Measurements from ENCODE around the gene PHYHD1. TPM values are rescaled to one million over a fixed set of nuclear protein-coding genes. Genes with fewer than 3 reads are reported as not detected.

The PHYHD1 gene
- total and polyA plus RNA-seq, 2 of the 13 experiments (the other 11 are each of a cell fraction or from before 2014, with no cell fraction given): 10.6 to 25.3 TPM

DNA sequence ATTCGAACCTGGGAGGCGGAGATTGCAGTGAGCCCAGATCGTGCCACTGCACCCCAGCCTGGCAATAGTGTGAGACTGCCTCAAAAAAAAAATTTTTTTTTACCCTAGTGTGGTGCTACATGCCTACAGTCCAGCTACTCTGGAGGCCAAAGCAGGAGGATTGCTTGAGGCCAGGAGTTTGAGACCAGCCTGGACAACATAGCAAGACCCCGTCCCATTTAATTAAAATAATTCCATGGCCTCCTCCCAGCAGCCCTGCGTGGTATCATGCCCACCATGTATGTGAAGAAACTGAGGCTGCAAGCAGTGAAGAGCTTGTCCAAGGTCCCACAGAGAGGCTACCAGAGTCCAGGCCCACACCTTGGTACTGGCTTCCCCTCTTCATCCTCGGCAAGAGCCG, 19.4 kb upstream of the PHYHD1 start:
- H3K9me3 ChIP-seq (ENCODE audit: low read length): no peaks in the 10 kb centered on the region
- no peak overlapping the region for H3K4me3 ChIP-seq (replicated peaks in 1 of 3; ENCODE audit: insufficient read depth in 1 of 3, low read depth in 2 of 3, low read length in 3 of 3)
- no peak overlapping the region for H3K4me2 ChIP-seq (ENCODE audit: low read depth, low read length)
- ChIA-PET POLR2A (no interaction called here), CTCF (ENCODE audit: low intra/inter-chr PET ratio, low total read pairs) (no interaction called here)
- intact Hi-C loops (cut with micrococcal nuclease; ENCODE audit: unreplicated experiment) (no loop called here), in situ Hi-C loops (cut with HindIII; ENCODE audit: extremely low pct_ligation_motif_present, low pct_unique_long_range_greater_than_20kb) (no loop called here)
- DNase-seq (ENCODE audit: low spot score) (no peak), ATAC-seq (no peak), FAIRE-seq (no peak)
- H4K20me1 ChIP-seq (ENCODE audit: insufficient read depth, low read length): no peaks in the 10 kb centered on the region
- TF ChIP-seq, protein P1, sequence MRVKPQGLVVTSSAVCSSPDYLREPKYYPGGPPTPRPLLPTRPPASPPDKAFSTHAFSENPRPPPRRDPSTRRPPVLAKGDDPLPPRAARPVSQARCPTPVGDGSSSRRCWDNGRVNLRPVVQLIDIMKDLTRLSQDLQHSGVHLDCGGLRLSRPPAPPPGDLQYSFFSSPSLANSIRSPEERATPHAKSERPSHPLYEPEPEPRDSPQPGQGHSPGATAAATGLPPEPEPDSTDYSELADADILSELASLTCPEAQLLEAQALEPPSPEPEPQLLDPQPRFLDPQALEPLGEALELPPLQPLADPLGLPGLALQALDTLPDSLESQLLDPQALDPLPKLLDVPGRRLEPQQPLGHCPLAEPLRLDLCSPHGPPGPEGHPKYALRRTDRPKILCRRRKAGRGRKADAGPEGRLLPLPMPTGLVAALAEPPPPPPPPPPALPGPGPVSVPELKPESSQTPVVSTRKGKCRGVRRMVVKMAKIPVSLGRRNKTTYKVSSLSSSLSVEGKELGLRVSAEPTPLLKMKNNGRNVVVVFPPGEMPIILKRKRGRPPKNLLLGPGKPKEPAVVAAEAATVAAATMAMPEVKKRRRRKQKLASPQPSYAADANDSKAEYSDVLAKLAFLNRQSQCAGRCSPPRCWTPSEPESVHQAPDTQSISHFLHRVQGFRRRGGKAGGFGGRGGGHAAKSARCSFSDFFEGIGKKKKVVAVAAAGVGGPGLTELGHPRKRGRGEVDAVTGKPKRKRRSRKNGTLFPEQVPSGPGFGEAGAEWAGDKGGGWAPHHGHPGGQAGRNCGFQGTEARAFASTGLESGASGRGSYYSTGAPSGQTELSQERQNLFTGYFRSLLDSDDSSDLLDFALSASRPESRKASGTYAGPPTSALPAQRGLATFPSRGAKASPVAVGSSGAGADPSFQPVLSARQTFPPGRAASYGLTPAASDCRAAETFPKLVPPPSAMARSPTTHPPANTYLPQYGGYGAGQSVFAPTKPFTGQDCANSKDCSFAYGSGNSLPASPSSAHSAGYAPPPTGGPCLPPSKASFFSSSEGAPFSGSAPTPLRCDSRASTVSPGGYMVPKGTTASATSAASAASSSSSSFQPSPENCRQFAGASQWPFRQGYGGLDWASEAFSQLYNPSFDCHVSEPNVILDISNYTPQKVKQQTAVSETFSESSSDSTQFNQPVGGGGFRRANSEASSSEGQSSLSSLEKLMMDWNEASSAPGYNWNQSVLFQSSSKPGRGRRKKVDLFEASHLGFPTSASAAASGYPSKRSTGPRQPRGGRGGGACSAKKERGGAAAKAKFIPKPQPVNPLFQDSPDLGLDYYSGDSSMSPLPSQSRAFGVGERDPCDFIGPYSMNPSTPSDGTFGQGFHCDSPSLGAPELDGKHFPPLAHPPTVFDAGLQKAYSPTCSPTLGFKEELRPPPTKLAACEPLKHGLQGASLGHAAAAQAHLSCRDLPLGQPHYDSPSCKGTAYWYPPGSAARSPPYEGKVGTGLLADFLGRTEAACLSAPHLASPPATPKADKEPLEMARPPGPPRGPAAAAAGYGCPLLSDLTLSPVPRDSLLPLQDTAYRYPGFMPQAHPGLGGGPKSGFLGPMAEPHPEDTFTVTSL (CRISPR knock-in tag; IDR thresholded peaks at IDR 0.05; ENCODE audit: borderline replicate concordance): no peak
- TF ChIP-seq ONECUT2 (CRISPR knock-in tag; IDR thresholded peaks at IDR 0.05) (no peak), ZNF121 (CRISPR knock-in tag; IDR thresholded peaks at IDR 0.05) (peak; percentile 67), FIP1L1 (IDR thresholded peaks at IDR 0.05; ENCODE audit: borderline replicate concordance, insufficient read depth, low read depth, low read length) (no peak)
- TF ChIP-seq, protein P2, sequence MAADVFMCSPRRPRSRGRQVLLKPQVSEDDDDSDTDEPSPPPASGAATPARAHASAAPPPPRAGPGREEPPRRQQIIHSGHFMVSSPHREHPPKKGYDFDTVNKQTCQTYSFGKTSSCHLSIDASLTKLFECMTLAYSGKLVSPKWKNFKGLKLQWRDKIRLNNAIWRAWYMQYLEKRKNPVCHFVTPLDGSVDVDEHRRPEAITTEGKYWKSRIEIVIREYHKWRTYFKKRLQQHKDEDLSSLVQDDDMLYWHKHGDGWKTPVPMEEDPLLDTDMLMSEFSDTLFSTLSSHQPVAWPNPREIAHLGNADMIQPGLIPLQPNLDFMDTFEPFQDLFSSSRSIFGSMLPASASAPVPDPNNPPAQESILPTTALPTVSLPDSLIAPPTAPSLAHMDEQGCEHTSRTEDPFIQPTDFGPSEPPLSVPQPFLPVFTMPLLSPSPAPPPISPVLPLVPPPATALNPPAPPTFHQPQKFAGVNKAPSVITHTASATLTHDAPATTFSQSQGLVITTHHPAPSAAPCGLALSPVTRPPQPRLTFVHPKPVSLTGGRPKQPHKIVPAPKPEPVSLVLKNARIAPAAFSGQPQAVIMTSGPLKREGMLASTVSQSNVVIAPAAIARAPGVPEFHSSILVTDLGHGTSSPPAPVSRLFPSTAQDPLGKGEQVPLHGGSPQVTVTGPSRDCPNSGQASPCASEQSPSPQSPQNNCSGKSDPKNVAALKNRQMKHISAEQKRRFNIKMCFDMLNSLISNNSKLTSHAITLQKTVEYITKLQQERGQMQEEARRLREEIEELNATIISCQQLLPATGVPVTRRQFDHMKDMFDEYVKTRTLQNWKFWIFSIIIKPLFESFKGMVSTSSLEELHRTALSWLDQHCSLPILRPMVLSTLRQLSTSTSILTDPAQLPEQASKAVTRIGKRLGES (CRISPR knock-in tag; IDR thresholded peaks at IDR 0.05; ENCODE audit: borderline replicate concordance): no peak
- peaks cover 4% of the 10 kb centered on the region for H3K79me2 ChIP-seq (ENCODE audit: insufficient read depth, low read length)
- peaks cover 24% of the 10 kb centered on the region for H3K4me1 ChIP-seq (ENCODE audit: insufficient read depth, low read length)
- H3K27ac ChIP-seq (ENCODE audit: extremely low read length, insufficient read depth, low read length): no peak overlapping the region
- H2AFZ ChIP-seq (ENCODE audit: low read length): no peak overlapping the region
- H3K36me3 ChIP-seq (replicated peaks in 1 of 2; ENCODE audit: control insufficient read depth in 1 of 2, insufficient read depth in 2 of 2, low read length in 2 of 2): peaks cover 7 to 21% of the 10 kb centered on the region in 2 experiments; a peak in 4 of 5 replicates
- H3K27me3 ChIP-seq (ENCODE audit: control insufficient read depth in 1 of 2, insufficient read depth in 2 of 2, low read length in 2 of 2): no peaks in the 10 kb centered on the region
- no TSS peak for BruUV-seq (replicated peaks)
- WGBS (ENCODE audit: low lambda C conversion rate): 96% methylated on average over 5 of the region's 7 CpGs
- H3K9ac ChIP-seq (ENCODE audit: insufficient read depth, low read depth, low read length): no peak overlapping the region
